ENCODE measurements around the gene NOXA1. TPM values are rescaled to one million over a fixed set of nuclear protein-coding genes. Genes with fewer than 3 reads are reported as not detected.

NOXA1 gene
- total and polyA plus RNA-seq, 2 of the 8 experiments (the other 6 are each of a cell fraction or from before 2014, with no cell fraction given), result 0.34 to 0.91 TPM

DNA sequence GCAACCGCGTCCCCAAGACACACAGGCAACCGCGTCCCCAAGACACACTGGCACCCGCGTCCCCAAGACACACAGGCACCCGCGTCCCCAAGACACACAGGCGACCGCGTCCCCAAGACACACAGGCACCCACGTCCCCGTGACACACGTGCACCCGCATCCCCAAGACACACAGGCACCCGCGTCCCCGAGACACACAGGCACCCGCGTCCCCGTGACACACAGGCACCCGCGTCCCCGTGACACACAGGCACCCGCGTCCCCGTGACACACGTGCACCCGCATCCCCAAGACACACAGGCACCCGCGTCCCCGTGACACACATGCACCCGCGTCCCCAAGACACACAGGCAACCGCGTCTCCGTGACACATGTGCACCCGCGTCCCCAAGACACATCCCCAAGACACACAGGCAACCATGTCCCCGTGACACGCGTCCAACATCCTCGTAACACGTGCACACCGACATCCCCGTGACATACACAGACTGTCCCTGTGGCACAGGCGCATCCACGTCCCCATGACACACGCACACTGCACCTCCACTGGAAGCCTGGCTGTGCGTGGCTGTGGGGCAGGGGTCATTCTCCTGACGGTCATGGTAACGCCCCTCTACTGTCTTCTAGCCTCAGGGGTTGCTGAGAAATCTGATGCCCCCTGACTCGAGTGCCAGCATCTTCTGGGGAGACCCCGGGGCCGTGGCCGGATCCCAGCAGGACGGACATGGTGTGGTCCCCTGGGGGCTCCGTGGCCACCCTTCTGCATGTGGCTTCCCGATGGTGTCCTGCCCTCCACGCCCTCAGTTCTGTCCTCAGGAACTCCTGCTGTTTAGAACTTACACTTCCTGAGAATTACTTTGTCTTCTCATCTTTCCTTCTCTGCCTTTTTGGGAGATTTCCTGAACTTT lies 24.4 kb upstream of the NOXA1 start:
- no peak overlapping the region for H3K4me3 ChIP-seq (ENCODE audit: extremely low read depth in 1 of 4, insufficient read depth in 2 of 4, low read depth in 3 of 4, low read length in 4 of 4)
- no peak overlapping the region for H2BK120ac ChIP-seq (replicated peaks; ENCODE audit: low read depth, low read length)
- H3K23ac ChIP-seq (ENCODE audit: insufficient read length), result no peak overlapping the region
- no peak overlapping the region for H3K18ac ChIP-seq (ENCODE audit: extremely low read depth, low read length)
- DNase-seq (ENCODE audit: low read depth in 1 of 2, low spot score in 2 of 2), result no peak
- H3K4me1 ChIP-seq (replicated peaks in 1 of 4; ENCODE audit: control insufficient read depth in 3 of 4, insufficient read depth in 4 of 4, low read length in 3 of 4), result no peaks in the 10 kb centered on the region
- ChIA-PET POLR2A (ENCODE audit: partially characterized antibody) (no interaction called here), CTCF (ENCODE audit: partially characterized antibody) (no interaction called here)
- H3K23me2 ChIP-seq (ENCODE audit: low read depth, low read length), result no peaks in the 10 kb centered on the region
- H4K91ac ChIP-seq (replicated peaks; ENCODE audit: insufficient read length, low read length), result no peak overlapping the region
- H3K9ac ChIP-seq (replicated peaks in 1 of 4; ENCODE audit: extremely low read depth in 1 of 4, low read depth in 3 of 4, low read length in 3 of 4), result no peak overlapping the region
- no peaks in the 10 kb centered on the region for H3K36me3 ChIP-seq (ENCODE audit: control insufficient read depth in 2 of 4, insufficient read depth in 4 of 4, low read length in 3 of 4)
- no peak overlapping the region for H2BK5ac ChIP-seq (ENCODE audit: low read depth, low read length)
- no peak overlapping the region for H4K8ac ChIP-seq (ENCODE audit: extremely low read depth, insufficient read depth, low read length)
- FAIRE-seq, result no peak
- H2BK20ac ChIP-seq (ENCODE audit: low read length), result no peak overlapping the region
- no peak overlapping the region for H3K4me2 ChIP-seq (ENCODE audit: insufficient read depth in 1 of 2, low read depth in 2 of 2, low read length in 2 of 2)
- no peak overlapping the region for H2BK12ac ChIP-seq (ENCODE audit: low read depth, low read length)
- no peak overlapping the region for H2AFZ ChIP-seq (ENCODE audit: low read length)
- H3K79me1 ChIP-seq (ENCODE audit: low read depth, low read length), result no peaks in the 10 kb centered on the region
- no peaks in the 10 kb centered on the region; a peak in 1 of 4 replicates for H3K9me3 ChIP-seq (ENCODE audit: insufficient read depth in 2 of 2, low read depth in 1 of 2, low read length in 1 of 2)
- H3K56ac ChIP-seq (replicated peaks; ENCODE audit: insufficient read length, low read depth, low read length), result no peak overlapping the region
- no peak overlapping the region for H4K5ac ChIP-seq (ENCODE audit: insufficient read length, low read depth, low read length)
- H3K79me2 ChIP-seq (ENCODE audit: control insufficient read depth in 1 of 2, insufficient read depth in 2 of 2, low read length in 2 of 2), result no peaks in the 10 kb centered on the region
- H3K27ac ChIP-seq (ENCODE audit: low read depth, low read length), result no peak overlapping the region
- H2AK5ac ChIP-seq (ENCODE audit: low read depth, low read length), result no peak overlapping the region
- H3K27me3 ChIP-seq (replicated peaks in 1 of 4; ENCODE audit: control insufficient read depth in 3 of 4, extremely low read depth in 1 of 4, insufficient read depth in 3 of 4, low read length in 3 of 4), result no peaks in the 10 kb centered on the region
- H3K14ac ChIP-seq (ENCODE audit: insufficient read length), result no peak overlapping the region
- peaks cover 0 to 4% of the 10 kb centered on the region in 2 experiments for H4K20me1 ChIP-seq (replicated peaks in 1 of 2; ENCODE audit: control insufficient read depth in 1 of 2, insufficient read depth in 2 of 2, low read length in 2 of 2)
- H3K4ac ChIP-seq (replicated peaks; ENCODE audit: insufficient read length, low read depth, low read length), result no peak overlapping the region
- no peak overlapping the region for H2BK15ac ChIP-seq (ENCODE audit: low read length)
- TF ChIP-seq EP300 (IDR thresholded peaks at IDR 0.05; ENCODE audit: borderline replicate concordance in 1 of 2, low read depth in 2 of 2, low read length in 2 of 2), result no peak
- no peak for TF ChIP-seq TEAD4 (IDR thresholded peaks at IDR 0.05; ENCODE audit: low read depth, low read length)
- no peak for TF ChIP-seq RNF2 (IDR thresholded peaks at IDR 0.05; ENCODE audit: borderline replicate concordance, low read depth, low read length, missing control alignments, poor library complexity, severe bottlenecking)
- WGBS, 2 experiments (ENCODE audit: extremely low coverage in 1 of 2, insufficient coverage in 1 of 2, insufficient read length in 1 of 2, insufficient replicate concordance in 2 of 2, low coverage in 1 of 2, low lambda C conversion rate in 2 of 2, missing lambda C conversion rate in 1 of 2), result 93% methylated on average over 35 of the region's 60 CpGs; no CpG with 5 or more reads in 1 of the 2 experiments
